Measurements from ENCODE around the gene TPD52L1. TPM values are rescaled to one million over a fixed set of nuclear protein-coding genes. Genes with fewer than 3 reads are reported as not detected.
"Not testable (repeated sequence)": the region's sequence is repeated elsewhere in the genome, so short reads cannot be mapped to it uniquely, and the experiment has no call there.

TPD52L1 gene
- total RNA-seq, 1 experiment from 2014 or later, result 50.6 TPM

DNA sequence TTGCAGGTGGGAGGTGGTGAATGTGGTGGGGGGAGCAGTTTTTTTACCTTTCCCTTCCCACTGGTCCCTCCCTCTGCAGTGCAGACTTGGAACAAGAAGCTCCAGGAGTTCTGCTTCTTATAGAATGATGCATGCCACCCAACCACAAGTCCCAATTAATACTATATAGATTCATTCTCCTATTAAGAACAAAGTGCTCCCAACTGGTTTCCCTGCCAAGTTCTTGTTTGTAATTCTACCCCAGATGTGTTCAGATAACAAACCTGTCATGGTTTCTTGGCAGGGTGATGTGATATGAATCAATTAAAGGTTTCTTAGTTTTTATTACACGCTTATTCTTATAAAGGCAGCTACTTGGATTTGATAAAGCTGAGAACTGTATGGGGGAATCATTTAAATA, 124.3 kb downstream of the TPD52L1 start:
- H3K4me1 Mint-ChIP-seq (ENCODE audit: low read depth, unreplicated experiment), result peaks cover 9% of the 10 kb centered on the region
- intact Hi-C loops (cut with micrococcal nuclease; ENCODE audit: unreplicated experiment), result no loop called here
- TF ChIP-seq, protein P1, sequence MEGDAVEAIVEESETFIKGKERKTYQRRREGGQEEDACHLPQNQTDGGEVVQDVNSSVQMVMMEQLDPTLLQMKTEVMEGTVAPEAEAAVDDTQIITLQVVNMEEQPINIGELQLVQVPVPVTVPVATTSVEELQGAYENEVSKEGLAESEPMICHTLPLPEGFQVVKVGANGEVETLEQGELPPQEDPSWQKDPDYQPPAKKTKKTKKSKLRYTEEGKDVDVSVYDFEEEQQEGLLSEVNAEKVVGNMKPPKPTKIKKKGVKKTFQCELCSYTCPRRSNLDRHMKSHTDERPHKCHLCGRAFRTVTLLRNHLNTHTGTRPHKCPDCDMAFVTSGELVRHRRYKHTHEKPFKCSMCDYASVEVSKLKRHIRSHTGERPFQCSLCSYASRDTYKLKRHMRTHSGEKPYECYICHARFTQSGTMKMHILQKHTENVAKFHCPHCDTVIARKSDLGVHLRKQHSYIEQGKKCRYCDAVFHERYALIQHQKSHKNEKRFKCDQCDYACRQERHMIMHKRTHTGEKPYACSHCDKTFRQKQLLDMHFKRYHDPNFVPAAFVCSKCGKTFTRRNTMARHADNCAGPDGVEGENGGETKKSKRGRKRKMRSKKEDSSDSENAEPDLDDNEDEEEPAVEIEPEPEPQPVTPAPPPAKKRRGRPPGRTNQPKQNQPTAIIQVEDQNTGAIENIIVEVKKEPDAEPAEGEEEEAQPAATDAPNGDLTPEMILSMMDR (IDR thresholded peaks at IDR 0.05; ENCODE audit: unreplicated experiment), result no peak
- peaks cover 3% of the 10 kb centered on the region for H3K9me3 Mint-ChIP-seq (ENCODE audit: low read depth, unreplicated experiment)
- CTCF ChIA-PET, result no interaction called here
- no TSS peak for BruUV-seq (replicated peaks)
- no peak for DNase-seq
- H3K36me3 Mint-ChIP-seq (ENCODE audit: insufficient read depth, unreplicated experiment), result peaks cover 14% of the 10 kb centered on the region
- no peak overlapping the region for H3K27ac Mint-ChIP-seq (ENCODE audit: unreplicated experiment)
- H3K4me3 Mint-ChIP-seq (ENCODE audit: low read depth, unreplicated experiment), result no peak overlapping the region
- H3K27me3 Mint-ChIP-seq (ENCODE audit: unreplicated experiment), result no peaks in the 10 kb centered on the region

DNA sequence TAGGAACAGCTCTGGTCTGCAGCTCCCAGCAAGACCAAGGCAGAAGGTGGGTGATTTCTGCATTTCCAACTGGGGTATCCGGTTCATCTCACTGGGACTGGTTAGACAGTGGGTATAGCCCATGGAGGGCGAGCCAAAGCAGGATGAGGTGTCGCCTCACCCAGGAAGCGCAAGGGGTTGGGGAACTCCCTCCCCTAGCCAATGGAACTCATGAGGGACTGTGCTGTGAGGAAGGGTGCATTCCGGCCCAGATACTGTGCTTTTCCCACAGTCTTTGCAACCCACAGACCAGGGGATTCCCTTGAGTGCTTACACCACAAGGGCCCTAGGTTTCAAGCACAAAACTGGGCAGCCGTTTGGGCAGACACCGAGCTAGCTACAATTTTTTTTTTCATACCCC, 126.4 kb downstream of the TPD52L1 start:
- H3K36me3 Mint-ChIP-seq (ENCODE audit: insufficient read depth, unreplicated experiment), result peaks cover 10% of the 10 kb centered on the region

DNA sequence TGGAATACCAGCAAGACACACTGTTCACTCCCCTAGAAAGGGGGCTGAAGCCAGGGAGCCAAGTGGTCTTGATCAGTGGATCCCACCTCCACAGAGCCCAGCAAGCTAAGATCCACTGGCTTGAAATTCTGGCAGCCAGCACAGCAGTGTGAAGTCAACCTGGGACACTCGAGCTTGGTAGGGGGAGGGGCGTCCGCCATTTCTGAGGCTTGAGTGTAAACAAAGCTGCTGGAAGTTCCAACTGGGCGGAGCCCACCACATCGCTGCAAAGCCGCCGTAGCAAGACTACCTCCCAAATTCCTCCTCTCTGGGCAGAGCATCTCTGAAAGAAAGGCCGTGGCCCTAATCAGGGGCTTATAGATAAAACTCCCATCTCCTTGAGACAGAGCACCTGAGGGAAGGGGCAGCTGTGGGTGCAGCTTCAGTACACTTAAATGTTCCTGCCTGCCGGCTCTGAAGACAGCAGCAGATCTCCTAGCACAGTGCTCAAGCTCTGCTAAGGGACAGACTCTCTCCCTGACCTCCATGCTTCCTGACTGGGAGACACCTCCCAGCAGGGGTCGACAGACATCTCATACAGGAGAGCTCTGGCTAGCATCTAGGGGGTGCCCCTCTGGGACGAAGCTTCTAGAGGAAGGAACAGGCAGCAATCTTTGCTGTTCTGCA, 126.9 kb downstream of the TPD52L1 start:
- BruUV-seq (replicated peaks); DNase-seq; H3K27ac Mint-ChIP-seq (ENCODE audit: unreplicated experiment); intact Hi-C loops (cut with micrococcal nuclease; ENCODE audit: unreplicated experiment); H3K9me3 Mint-ChIP-seq (ENCODE audit: low read depth, unreplicated experiment); H3K27me3 Mint-ChIP-seq (ENCODE audit: unreplicated experiment); H3K36me3 Mint-ChIP-seq (ENCODE audit: insufficient read depth, unreplicated experiment); H3K4me3 Mint-ChIP-seq (ENCODE audit: low read depth, unreplicated experiment); CTCF ChIA-PET; H3K4me1 Mint-ChIP-seq (ENCODE audit: low read depth, unreplicated experiment): not testable (repeated sequence)

More for the DNA sequence above, 126.4 kb downstream of the TPD52L1 start:
- TF ChIP-seq, protein P1 (IDR thresholded peaks at IDR 0.05; ENCODE audit: unreplicated experiment), result no peak
- Mint-ChIP-seq H3K9me3 (ENCODE audit: low read depth, unreplicated experiment) (peaks cover 3% of the 10 kb centered on the region), H3K27me3 (ENCODE audit: unreplicated experiment) (no peaks in the 10 kb centered on the region), H3K27ac (ENCODE audit: unreplicated experiment) (no peak overlapping the region), H3K4me3 (ENCODE audit: low read depth, unreplicated experiment) (no peak overlapping the region), H3K4me1 (ENCODE audit: low read depth, unreplicated experiment) (peaks cover 5% of the 10 kb centered on the region)
- CTCF ChIA-PET, result no interaction called here
- BruUV-seq (replicated peaks), result no TSS peak
- intact Hi-C loops (cut with micrococcal nuclease; ENCODE audit: unreplicated experiment), result no loop called here
- DNase-seq, result no peak

DNA sequence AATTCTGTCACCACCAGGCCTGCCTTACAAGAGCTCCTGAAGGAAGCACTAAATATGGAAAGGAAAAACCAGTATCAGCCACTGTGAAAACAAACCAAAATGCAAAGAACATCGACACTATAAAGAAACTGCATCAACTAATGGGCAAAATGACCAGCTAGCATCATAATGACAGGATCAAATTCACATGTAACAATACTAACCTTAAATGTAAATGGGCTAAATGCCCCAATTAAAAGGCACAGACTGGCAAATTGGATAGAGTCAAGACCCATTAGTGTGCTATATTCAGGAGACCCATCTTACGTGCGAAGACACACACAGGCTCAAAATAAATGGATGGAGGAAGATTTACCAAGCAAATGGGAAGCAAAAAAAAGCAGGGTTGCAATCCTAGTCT, 128.9 kb downstream of the TPD52L1 start:
- BruUV-seq (replicated peaks); H3K9me3 Mint-ChIP-seq (ENCODE audit: low read depth, unreplicated experiment); CTCF ChIA-PET; H3K4me1 Mint-ChIP-seq (ENCODE audit: low read depth, unreplicated experiment); DNase-seq; H3K27ac Mint-ChIP-seq (ENCODE audit: unreplicated experiment); intact Hi-C loops (cut with micrococcal nuclease; ENCODE audit: unreplicated experiment); H3K36me3 Mint-ChIP-seq (ENCODE audit: insufficient read depth, unreplicated experiment); H3K4me3 Mint-ChIP-seq (ENCODE audit: low read depth, unreplicated experiment); H3K27me3 Mint-ChIP-seq (ENCODE audit: unreplicated experiment): not testable (repeated sequence)

DNA sequence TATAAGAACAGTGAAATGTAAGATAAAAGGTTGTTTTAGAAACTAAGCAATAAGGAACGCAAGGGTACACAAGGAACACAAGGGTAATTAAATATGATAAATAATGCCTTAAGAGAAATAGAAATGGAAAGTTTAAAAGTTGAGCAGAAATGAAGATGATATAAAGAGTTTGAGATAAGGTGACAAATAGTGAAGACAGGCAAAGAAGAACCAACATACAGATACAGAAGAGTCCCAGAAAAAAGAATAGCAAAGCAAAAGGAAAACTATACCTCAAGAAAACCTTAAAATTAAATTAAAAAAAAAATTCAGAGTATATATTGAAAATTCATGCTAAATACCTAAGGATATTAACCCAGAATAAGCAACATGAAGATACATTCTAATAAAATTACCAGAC, 131.8 kb downstream of the TPD52L1 start:
- TF ChIP-seq, protein P1 (IDR thresholded peaks at IDR 0.05; ENCODE audit: unreplicated experiment), result no peak
- no TSS peak for BruUV-seq (replicated peaks)

More for the DNA sequence above, 131.8 kb downstream of the TPD52L1 start:
- Mint-ChIP-seq H3K27ac (ENCODE audit: unreplicated experiment) (no peak overlapping the region), H3K9me3 (ENCODE audit: low read depth, unreplicated experiment) (peaks cover 7% of the 10 kb centered on the region), H3K36me3 (ENCODE audit: insufficient read depth, unreplicated experiment) (no peaks in the 10 kb centered on the region), H3K4me1 (ENCODE audit: low read depth, unreplicated experiment) (no peaks in the 10 kb centered on the region), H3K4me3 (ENCODE audit: low read depth, unreplicated experiment) (no peak overlapping the region), H3K27me3 (ENCODE audit: unreplicated experiment) (no peaks in the 10 kb centered on the region)
- CTCF ChIA-PET, result no interaction called here
- intact Hi-C loops (cut with micrococcal nuclease; ENCODE audit: unreplicated experiment), result no loop called here
- no peak for DNase-seq
